Neural progenitor cell (in vitro differentiated cells): Measurements from ENCODE around the gene TRPM3. TPM values are rescaled to one million over a fixed set of nuclear protein-coding genes. Genes with fewer than 3 reads are reported as not detected.
A peak's percentile ranks its signal among the peaks of the same experiment; 100 is the strongest.

Source experiments
- DNase-seq: peaks from one replicate; pipeline ENCODE4 v3.0.0-alpha.2; 2016; ENCODE audit warnings: low spot score
- H2AFZ ChIP-seq: fragments of 200-600 bp; sonication (generic); replicated peaks from 2 replicates; pipeline ENCODE4 v1.6.1; 2016; ENCODE audit warnings: antibody characterized with exemption
- H3F3A ChIP-seq: fragments of 200-600 bp; sonication (generic); 2 replicates; pipeline ENCODE4 v1.6.1; 2016; ENCODE audit warnings: antibody characterized with exemption, low read depth
- H3K27ac ChIP-seq: fragments of 200-600 bp; sonication (generic); 2 replicates; pipeline ENCODE4 v1.5.1; 2016; ENCODE audit warnings: mild to moderate bottlenecking
- H3K27me3 ChIP-seq: fragments of 200-600 bp; sonication (generic); 2 replicates; pipeline ENCODE4 v1.6.1; 2016; ENCODE audit warnings: mild to moderate bottlenecking, moderate library complexity
- H3K36me3 ChIP-seq: fragments of 200-600 bp; sonication (generic); 2 replicates; pipeline ENCODE4 v1.5.1; 2016
- H3K4me1 ChIP-seq: fragments of 200-600 bp; sonication (generic); 2 replicates; pipeline ENCODE4 v1.6.1; 2016; ENCODE audit warnings: mixed run types
- H3K4me2 ChIP-seq: fragments of 200-600 bp; sonication (generic); 2 replicates; pipeline ENCODE4 v1.6.1; 2016
- H3K4me3 ChIP-seq: fragments of 200-600 bp; sonication (generic); 2 replicates; pipeline ENCODE4 v1.5.1; 2016
- H3K79me2 ChIP-seq: fragments of 200-600 bp; sonication (generic); 2 replicates; pipeline ENCODE4 v1.6.1; 2016; ENCODE audit warnings: low read depth
- H3K9ac ChIP-seq: fragments of 200-600 bp; sonication (generic); 2 replicates; pipeline ENCODE4 v1.6.1; 2016
- H3K9me3 ChIP-seq: fragments of 200-600 bp; sonication (generic); 2 replicates; pipeline ENCODE4 v1.5.1; 2016; ENCODE audit warnings: low read depth
- H4K20me1 ChIP-seq: fragments of 200-600 bp; sonication (generic); 2 replicates; pipeline ENCODE4 v1.6.1; 2016; ENCODE audit warnings: low read depth
- H3K27ac Mint-ChIP-seq: 3 replicates; pipeline ENCODE4 v1.8.0; 2021; ENCODE audit warnings: mixed read lengths
- H3K27me3 Mint-ChIP-seq: 2 replicates; pipeline ENCODE4 v1.8.0; 2022; ENCODE audit warnings: low read depth, mild to moderate bottlenecking, inconsistent platforms, moderate library complexity, mixed read lengths; ENCODE audit not compliant: insufficient read depth
- H3K36me3 Mint-ChIP-seq: 3 replicates; pipeline ENCODE4 v1.8.0; 2021; ENCODE audit warnings: mixed read lengths
- H3K4me1 Mint-ChIP-seq: 3 replicates; pipeline ENCODE4 v1.8.0; 2021; ENCODE audit warnings: mixed read lengths
- H3K4me3 Mint-ChIP-seq: 3 replicates; pipeline ENCODE4 v1.8.0; 2021; ENCODE audit warnings: mild to moderate bottlenecking, moderate library complexity, mixed read lengths
- H3K9me3 Mint-ChIP-seq: 3 replicates; pipeline ENCODE4 v1.8.0; 2020; ENCODE audit warnings: mixed read lengths
- EZH2 ChIP-seq: fragments of 200-600 bp; sonication (generic); IDR thresholded peaks from 2 replicates; pipeline ENCODE4 v1.6.1; 2017; ENCODE audit warnings: antibody characterized with exemption, mild to moderate bottlenecking, moderate library complexity
- EZH2phosphoT487 ChIP-seq: fragments of 200-600 bp; sonication (generic); IDR thresholded peaks from 2 replicates; pipeline ENCODE4 v1.6.1; 2017; ENCODE audit warnings: antibody characterized with exemption
- total RNA-seq: library from RNA; depleted of rRNA; stranded (reverse); fragments of >200 nt; gene quantifications from 2 replicates; pipeline ENCODE4 v1.2.3, GENCODE V29; 2015; ENCODE audit warnings: low replicate concordance
- TF ChIP-seq, protein P1 (sequence below): fragments of 200-600 bp; sonication (generic); IDR thresholded peaks from 2 replicates; pipeline ENCODE4 v1.5.1; 2017; ENCODE audit warnings: antibody characterized with exemption, mild to moderate bottlenecking

The TRPM3 gene
- total RNA-seq, 1 donor from 2014 or later = 37.2 TPM

DNA sequence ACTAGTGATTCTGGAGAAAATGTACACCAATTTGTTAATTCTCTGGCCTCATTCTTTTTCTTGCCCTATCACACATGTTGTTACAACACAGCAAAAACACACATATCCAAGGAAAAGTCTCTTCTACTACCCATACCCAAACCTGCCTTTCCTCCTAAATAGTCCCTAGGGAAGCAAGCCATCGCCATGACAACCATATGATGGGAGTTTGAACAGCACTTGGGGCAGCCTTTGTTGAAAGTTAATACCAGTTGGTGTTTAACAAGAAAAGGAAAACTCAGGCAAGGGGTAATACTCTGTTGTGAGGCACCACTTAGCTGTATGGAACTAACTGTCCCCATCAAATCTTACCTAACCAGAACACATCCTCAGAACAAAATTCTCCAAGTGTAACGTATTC lies 1.7 kb downstream of the TRPM3 start:
- Mint-ChIP-seq H3K4me1 (peaks cover 59% of the 10 kb centered on the region), H3K4me3 (peak overlapping the region; percentile 94), H3K27ac (peak overlapping the region; percentile 3), H3K36me3 (peaks cover 18% of the 10 kb centered on the region), H3K27me3 (no peaks in the 10 kb centered on the region), H3K9me3 (peaks cover 7% of the 10 kb centered on the region)
- no peak overlapping the region for H3K9ac ChIP-seq
- no peaks in the 10 kb centered on the region for H3K9me3 ChIP-seq
- peak overlapping the region; percentile 98 for H3K27ac ChIP-seq
- peak; percentile 83 for DNase-seq
- H3K4me3 ChIP-seq = peak overlapping the region; percentile 92
- peaks cover 67% of the 10 kb centered on the region for H3F3A ChIP-seq
- H3K4me1 ChIP-seq = peaks cover 68% of the 10 kb centered on the region
- peaks cover 90% of the 10 kb centered on the region for H3K79me2 ChIP-seq
- peak overlapping the region; percentile 99 for H3K4me2 ChIP-seq
- no peaks in the 10 kb centered on the region for H3K27me3 ChIP-seq
- H2AFZ ChIP-seq = no peak overlapping the region
- no peaks in the 10 kb centered on the region for H3K36me3 ChIP-seq
- no peak for TF ChIP-seq EZH2phosphoT487
- TF ChIP-seq, protein P1, sequence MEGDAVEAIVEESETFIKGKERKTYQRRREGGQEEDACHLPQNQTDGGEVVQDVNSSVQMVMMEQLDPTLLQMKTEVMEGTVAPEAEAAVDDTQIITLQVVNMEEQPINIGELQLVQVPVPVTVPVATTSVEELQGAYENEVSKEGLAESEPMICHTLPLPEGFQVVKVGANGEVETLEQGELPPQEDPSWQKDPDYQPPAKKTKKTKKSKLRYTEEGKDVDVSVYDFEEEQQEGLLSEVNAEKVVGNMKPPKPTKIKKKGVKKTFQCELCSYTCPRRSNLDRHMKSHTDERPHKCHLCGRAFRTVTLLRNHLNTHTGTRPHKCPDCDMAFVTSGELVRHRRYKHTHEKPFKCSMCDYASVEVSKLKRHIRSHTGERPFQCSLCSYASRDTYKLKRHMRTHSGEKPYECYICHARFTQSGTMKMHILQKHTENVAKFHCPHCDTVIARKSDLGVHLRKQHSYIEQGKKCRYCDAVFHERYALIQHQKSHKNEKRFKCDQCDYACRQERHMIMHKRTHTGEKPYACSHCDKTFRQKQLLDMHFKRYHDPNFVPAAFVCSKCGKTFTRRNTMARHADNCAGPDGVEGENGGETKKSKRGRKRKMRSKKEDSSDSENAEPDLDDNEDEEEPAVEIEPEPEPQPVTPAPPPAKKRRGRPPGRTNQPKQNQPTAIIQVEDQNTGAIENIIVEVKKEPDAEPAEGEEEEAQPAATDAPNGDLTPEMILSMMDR = no peak
- TF ChIP-seq EZH2 = no peak
- no peaks in the 10 kb centered on the region for H4K20me1 ChIP-seq

DNA sequence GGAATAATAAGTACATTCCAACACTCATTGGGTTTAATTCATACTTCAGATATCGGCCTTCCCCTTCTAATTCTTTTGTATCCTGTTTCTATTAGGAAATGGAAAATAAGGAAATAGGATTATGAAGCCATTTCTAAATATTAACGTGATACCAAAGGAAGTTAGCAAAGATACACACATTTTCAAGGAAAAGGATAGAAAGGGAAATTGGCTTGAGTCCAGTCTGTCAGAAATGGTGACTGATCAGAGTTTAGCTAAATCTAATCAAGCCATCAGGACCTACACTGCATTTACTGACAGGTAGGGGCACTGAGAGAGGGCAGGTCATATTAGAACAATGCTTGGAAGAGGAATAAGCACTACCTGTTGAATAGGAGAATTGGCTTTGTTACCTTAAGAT lies 3.1 kb downstream of the TRPM3 start:
- Histone ChIP-seq H3F3A (peaks cover 53% of the 10 kb centered on the region), H3K79me2 (peaks cover 90% of the 10 kb centered on the region), H2AFZ (no peak overlapping the region), H3K27ac (no peak overlapping the region), H3K36me3 (no peaks in the 10 kb centered on the region), H3K4me1 (peaks cover 59% of the 10 kb centered on the region), H3K4me2 (peak overlapping the region; percentile 99), H3K4me3 (peak overlapping the region; percentile 92), H4K20me1 (no peaks in the 10 kb centered on the region), H3K9me3 (no peaks in the 10 kb centered on the region), H3K9ac (no peak overlapping the region), H3K27me3 (no peaks in the 10 kb centered on the region)
- H3K4me1 Mint-ChIP-seq = peaks cover 46% of the 10 kb centered on the region
- no peak for DNase-seq
- peaks cover 21% of the 10 kb centered on the region for H3K36me3 Mint-ChIP-seq
- H3K27me3 Mint-ChIP-seq = no peaks in the 10 kb centered on the region
- TF ChIP-seq, protein P1 = no peak
- no peak for TF ChIP-seq EZH2phosphoT487
- TF ChIP-seq EZH2 = no peak
- peak overlapping the region; percentile 77 for H3K4me3 Mint-ChIP-seq
- no peak overlapping the region for H3K27ac Mint-ChIP-seq
- peaks cover 10% of the 10 kb centered on the region for H3K9me3 Mint-ChIP-seq

DNA sequence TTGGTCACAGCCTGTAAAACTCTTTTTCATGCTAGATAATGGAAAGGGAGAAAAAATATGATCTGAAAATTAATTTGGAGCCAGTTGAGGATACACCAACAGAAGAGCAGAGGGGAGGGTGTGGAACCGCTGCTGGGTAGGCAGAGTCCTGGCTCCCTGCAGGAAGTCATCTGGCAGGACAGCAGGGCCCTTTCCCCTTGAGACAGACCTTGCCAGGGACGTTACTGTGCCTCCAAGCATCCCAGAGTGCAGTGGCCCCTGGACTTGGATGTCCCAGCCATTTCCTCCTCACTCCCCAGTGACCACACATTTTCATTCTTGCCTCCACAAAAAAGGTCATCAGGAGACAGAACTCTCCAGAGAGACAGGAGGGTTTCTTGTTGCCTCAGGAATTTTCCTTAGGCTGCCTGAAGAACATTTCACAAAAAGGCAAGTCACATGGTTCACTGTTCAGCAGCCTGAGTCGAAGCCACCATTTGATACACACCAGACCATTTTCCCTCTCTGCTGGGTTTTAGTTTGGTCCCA lies 5.9 kb downstream of the TRPM3 start:
- peaks cover 28% of the 10 kb centered on the region for H3K4me1 Mint-ChIP-seq

More for the DNA sequence above, 5.9 kb downstream of the TRPM3 start:
- Histone ChIP-seq H3K4me1 (peaks cover 76% of the 10 kb centered on the region), H3K4me3 (no peak overlapping the region), H4K20me1 (no peaks in the 10 kb centered on the region), H3K79me2 (peaks cover 100% of the 10 kb centered on the region), H3K9ac (no peak overlapping the region), H3K9me3 (no peaks in the 10 kb centered on the region), H2AFZ (no peak overlapping the region), H3K27ac (no peak overlapping the region), H3K36me3 (no peaks in the 10 kb centered on the region), H3K4me2 (peak overlapping the region; percentile 16), H3K27me3 (no peaks in the 10 kb centered on the region), H3F3A (peaks cover 25% of the 10 kb centered on the region)
- H3K9me3 Mint-ChIP-seq = peaks cover 19% of the 10 kb centered on the region
- no peak overlapping the region for H3K4me3 Mint-ChIP-seq
- no peak for TF ChIP-seq EZH2
- TF ChIP-seq, protein P1 = no peak
- TF ChIP-seq EZH2phosphoT487 = no peak
- no peak for DNase-seq
- no peak overlapping the region for H3K27ac Mint-ChIP-seq
- no peaks in the 10 kb centered on the region for H3K27me3 Mint-ChIP-seq
- H3K36me3 Mint-ChIP-seq = peaks cover 29% of the 10 kb centered on the region
